ENCODE data around the gene SLC25A4.

The SLC25A4 gene

GRCh38 chr4:185113340-185113739 lies 29.7 kb upstream of the SLC25A4 start:
- H3K27ac ChIP-seq (ENCODE audit: low read depth, low read length): no peak overlapping the region
- no peaks in the 10 kb centered on the region for H3K79me2 ChIP-seq (ENCODE audit: control insufficient read depth, low read length)
- no peaks in the 10 kb centered on the region for H3K9me3 ChIP-seq (ENCODE audit: control insufficient read depth, insufficient read depth, low read length)
- no peak overlapping the region for H3K4me2 ChIP-seq (ENCODE audit: low read length)
- no peaks in the 10 kb centered on the region for H3K4me1 ChIP-seq (ENCODE audit: control insufficient read depth, low read length)
- no peak overlapping the region for H3K4me3 ChIP-seq (ENCODE audit: low read length)
- H3K9me2 ChIP-seq (replicated peaks; ENCODE audit: control insufficient read depth, low read length): no peaks in the 10 kb centered on the region
- H4K20me1 ChIP-seq (ENCODE audit: control insufficient read depth, insufficient read depth, low read depth, low read length): no peaks in the 10 kb centered on the region
- no peak for TF ChIP-seq CTCF (IDR thresholded peaks at IDR 0.05; ENCODE audit: low read depth, low read length, poor library complexity, severe bottlenecking)
- no peak for TF ChIP-seq EZH2phosphoT487 (IDR thresholded peaks at IDR 0.05; ENCODE audit: borderline replicate concordance, low read length)
- no peaks in the 10 kb centered on the region for H3F3A ChIP-seq (ENCODE audit: control insufficient read depth, insufficient read depth)
- H3K27me3 ChIP-seq (ENCODE audit: control insufficient read depth, low read length): 0 out of 2 replicates have a peak, but pooled peaks cover 6% of the 10 kb centered on the region
- no peaks in the 10 kb centered on the region for H3K36me3 ChIP-seq (ENCODE audit: control insufficient read depth, low read length)

GRCh38 chr4:185115827-185116232 lies 27.2 kb upstream of the SLC25A4 start:
- no peaks in the 10 kb centered on the region for H4K20me1 ChIP-seq (ENCODE audit: control insufficient read depth, insufficient read depth, low read depth, low read length)
- no peaks in the 10 kb centered on the region for H3K9me2 ChIP-seq (replicated peaks; ENCODE audit: control insufficient read depth, low read length)
- H3K4me1 ChIP-seq (ENCODE audit: control insufficient read depth, low read length): no peaks in the 10 kb centered on the region
- H3K36me3 ChIP-seq (ENCODE audit: control insufficient read depth, low read length): no peaks in the 10 kb centered on the region
- TF ChIP-seq CTCF (IDR thresholded peaks at IDR 0.05; ENCODE audit: low read depth, low read length, poor library complexity, severe bottlenecking): no peak
- TF ChIP-seq EZH2phosphoT487 (IDR thresholded peaks at IDR 0.05; ENCODE audit: borderline replicate concordance, low read length): no peak
- no peaks in the 10 kb centered on the region for H3F3A ChIP-seq (ENCODE audit: control insufficient read depth, insufficient read depth)
- no peaks in the 10 kb centered on the region for H3K9me3 ChIP-seq (ENCODE audit: control insufficient read depth, insufficient read depth, low read length)
- H3K4me2 ChIP-seq (ENCODE audit: low read length): no peak overlapping the region
- no peak overlapping the region for H3K27ac ChIP-seq (ENCODE audit: low read depth, low read length)
- H3K4me3 ChIP-seq (ENCODE audit: low read length): no peak overlapping the region
- 0 out of 2 replicates have a peak, but pooled peaks cover 7% of the 10 kb centered on the region for H3K27me3 ChIP-seq (ENCODE audit: control insufficient read depth, low read length)
- no peaks in the 10 kb centered on the region for H3K79me2 ChIP-seq (ENCODE audit: control insufficient read depth, low read length)

- H3K27me3 ChIP-seq (ENCODE audit: control insufficient read depth, low read length): 0 out of 2 replicates have a peak, but pooled peaks cover 7% of the 10 kb centered on the region
- no peaks in the 10 kb centered on the region for H3F3A ChIP-seq (ENCODE audit: control insufficient read depth, insufficient read depth)
- no peaks in the 10 kb centered on the region for H4K20me1 ChIP-seq (ENCODE audit: control insufficient read depth, insufficient read depth, low read depth, low read length)
- H3K9me2 ChIP-seq (replicated peaks; ENCODE audit: control insufficient read depth, low read length): no peaks in the 10 kb centered on the region
- H3K4me2 ChIP-seq (ENCODE audit: low read length): no peak overlapping the region
- H3K79me2 ChIP-seq (ENCODE audit: control insufficient read depth, low read length): no peaks in the 10 kb centered on the region
- H3K27ac ChIP-seq (ENCODE audit: low read depth, low read length): no peak overlapping the region
- H3K4me3 ChIP-seq (ENCODE audit: low read length): no peak overlapping the region
- H3K9me3 ChIP-seq (ENCODE audit: control insufficient read depth, insufficient read depth, low read length): no peaks in the 10 kb centered on the region
- no peak for TF ChIP-seq CTCF (IDR thresholded peaks at IDR 0.05; ENCODE audit: low read depth, low read length, poor library complexity, severe bottlenecking)
- TF ChIP-seq EZH2phosphoT487 (IDR thresholded peaks at IDR 0.05; ENCODE audit: borderline replicate concordance, low read length): no peak
- no peaks in the 10 kb centered on the region for H3K4me1 ChIP-seq (ENCODE audit: control insufficient read depth, low read length)
- no peaks in the 10 kb centered on the region for H3K36me3 ChIP-seq (ENCODE audit: control insufficient read depth, low read length)
Measured at GRCh38 chr4:185117300-185117934, 25.6 kb upstream of the SLC25A4 start.

Measured in DOHH2 (cell line).